Right ventricle myocardium superior (tissue), 1 donor: ENCODE results near the gene GSTA4. TPM values are rescaled to one million over a fixed set of nuclear protein-coding genes. Genes with fewer than 3 reads are reported as not detected.

Source experiments
- ATAC-seq: fragments of 200-7000 bp; cut with Tn5 transposase; one replicate; pipeline ENCODE4 v1.9.1; 2020; ENCODE audit warnings: mild to moderate bottlenecking; ENCODE audit not compliant: poor library complexity
- DNase-seq: peaks from one replicate; pipeline ENCODE4 v3.0.0-alpha.2; 2020
- intact Hi-C: fragments of 100-400 bp; cut with DNase I; formaldehyde crosslinking; loops from one replicate; pipeline ENCODE4 v1.11.2; 2022
- long read RNA-seq: library from polyadenylated mRNA; unstranded; transcript quantifications from one replicate; pipeline ENCODE4 v2.0.0, GENCODE V29; 2021
- total RNA-seq: library from RNA; stranded (reverse); fragmentation: NEBNext Ultra II Directional; extraction: Animal tissue kit (Norgen Biotek cat#: 25700); gene quantifications from one replicate; pipeline ENCODE4 v1.2.1, GENCODE V29; 2021
- donor health status: DM: no; HTN: yes; CAD: no; lungs with severe emphysema.

The GSTA4 gene, protein sequence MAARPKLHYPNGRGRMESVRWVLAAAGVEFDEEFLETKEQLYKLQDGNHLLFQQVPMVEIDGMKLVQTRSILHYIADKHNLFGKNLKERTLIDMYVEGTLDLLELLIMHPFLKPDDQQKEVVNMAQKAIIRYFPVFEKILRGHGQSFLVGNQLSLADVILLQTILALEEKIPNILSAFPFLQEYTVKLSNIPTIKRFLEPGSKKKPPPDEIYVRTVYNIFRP
- 7.0 TPM for total RNA-seq
- long read RNA-seq, transcript GSTA4-203 (7 exons, 1,334 nt) = major isoform, 11 of 18 reads
- long read RNA-seq, partial matches to known transcripts = 4 of 18 reads
- long read RNA-seq, other reads (novel, unspliced or antisense) = 3 of 18 reads

DNA sequence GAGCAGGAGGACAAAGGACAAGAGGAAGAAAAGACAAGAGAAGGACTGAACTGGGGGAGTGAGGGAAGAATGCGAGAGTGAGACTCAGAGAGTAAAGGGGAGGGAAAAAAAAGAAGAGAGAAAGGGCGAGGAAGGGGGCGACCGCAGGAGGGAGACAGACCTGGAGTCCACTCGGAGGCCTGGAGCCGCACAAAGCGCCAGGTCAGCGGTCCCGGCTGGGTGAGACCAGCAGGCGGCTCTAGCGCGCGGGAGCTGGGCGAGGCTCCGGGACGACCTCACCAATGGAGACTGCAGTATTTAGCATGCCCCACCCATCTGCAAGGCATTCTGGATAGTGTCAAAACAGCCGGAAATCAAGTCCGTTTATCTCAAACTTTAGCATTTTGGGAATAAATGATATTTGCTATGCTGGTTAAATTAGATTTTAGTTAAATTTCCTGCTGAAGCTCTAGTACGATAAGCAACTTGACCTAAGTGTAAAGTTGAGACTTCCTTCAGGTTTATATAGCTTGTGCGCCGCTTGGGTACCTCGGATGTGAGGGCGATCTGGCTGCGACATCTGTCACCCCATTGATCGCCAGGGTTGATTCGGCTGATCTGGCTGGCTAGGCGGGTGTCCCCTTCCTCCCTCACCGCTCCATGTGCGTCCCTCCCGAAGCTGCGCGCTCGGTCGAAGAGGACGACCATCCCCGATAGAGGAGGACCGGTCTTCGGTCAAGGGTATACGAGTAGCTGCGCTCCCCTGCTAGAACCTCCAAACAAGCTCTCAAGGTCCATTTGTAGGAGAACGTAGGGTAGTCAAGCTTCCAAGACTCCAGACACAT lies at the start of gene GSTA4:
TSS of gene GSTA4 (minus strand) at position 196 of the 824 bp plus-strand sequence. CDS start 1,041 bp downstream, outside the sequence.
- DNase-seq = peak; percentile 98
- peak; percentile 99 for ATAC-seq
- intact Hi-C loops = loop anchor here (2.0 to 5.0 kb wide), 2 partner anchors 47 to 70 kb away; partner anchors contain the start of gene FBXO9

DNA sequence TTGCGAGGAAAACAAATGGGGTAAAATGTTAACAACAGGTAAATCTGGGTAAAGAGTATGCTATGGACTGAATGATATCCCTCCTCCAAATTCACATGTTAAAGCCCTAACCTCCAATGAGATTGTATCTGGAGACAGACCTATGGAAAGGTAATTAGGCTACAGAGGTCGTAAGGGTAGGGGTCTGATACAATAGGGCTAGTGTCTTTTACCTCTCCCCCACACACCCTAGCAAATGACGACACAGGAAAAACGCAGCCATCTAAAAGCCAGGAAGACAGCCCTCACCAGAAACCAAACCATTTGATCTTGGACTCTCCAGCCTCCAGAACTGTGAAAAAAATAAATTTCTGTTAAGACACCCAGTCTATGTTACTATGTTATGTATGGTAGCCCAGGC lies 49.5 kb upstream of the GSTA4 start:
- intact Hi-C loops = loop anchor here (5.0 kb wide), 1 partner anchor 47 kb away; the partner anchor contains the start of gene GSTA4
- DNase-seq (no peak), ATAC-seq (no peak)

DNA sequence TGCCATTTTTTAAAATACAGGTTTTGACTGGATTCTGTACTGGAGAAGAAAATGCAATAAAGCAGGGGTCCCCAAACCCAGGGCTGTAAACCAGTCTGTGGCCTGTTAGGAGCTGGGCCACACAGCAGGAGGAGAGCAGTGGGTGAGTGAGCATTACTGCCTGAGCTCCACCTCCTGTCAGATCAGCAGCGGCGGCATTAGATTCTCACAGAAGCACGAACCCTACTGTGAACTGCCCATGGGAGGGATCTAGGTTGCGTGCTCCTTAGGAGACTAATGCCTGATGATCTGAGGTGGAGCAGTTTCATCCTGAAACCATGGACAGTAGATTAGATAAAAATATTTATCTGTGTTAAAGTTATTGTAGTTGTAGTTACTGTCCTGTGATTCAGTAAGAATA lies 49.0 kb upstream of the GSTA4 start:
- intact Hi-C loops = loop anchor here (5.0 kb wide), 1 partner anchor 47 kb away; the partner anchor contains the start of gene GSTA4
- peak; percentile 61 for ATAC-seq
- no peak for DNase-seq

DNA sequence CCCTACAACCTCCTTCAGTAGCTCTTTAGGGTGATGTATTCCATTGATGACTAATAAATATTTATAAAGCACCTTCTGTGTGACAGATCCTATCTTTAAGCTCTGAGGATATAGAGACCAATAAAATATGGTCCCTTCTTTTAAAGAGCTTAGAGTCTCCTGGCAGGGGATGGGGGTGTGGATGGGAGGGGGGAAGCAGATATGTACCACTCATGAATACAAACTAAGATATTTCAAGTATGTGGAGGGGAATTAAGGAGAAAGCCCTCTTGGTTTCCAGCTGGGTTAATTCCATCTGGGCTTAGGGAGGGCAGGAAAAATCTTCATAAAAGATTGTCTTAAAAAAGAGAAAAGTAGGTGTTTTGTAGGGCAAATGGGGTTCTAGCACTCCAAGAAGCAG lies 48.5 kb upstream of the GSTA4 start:
- ATAC-seq (peak; percentile 45), DNase-seq (no peak)
- intact Hi-C loops = loop anchor here (5.0 kb wide), 1 partner anchor 46 kb away; the partner anchor contains the start of gene GSTA4

DNA sequence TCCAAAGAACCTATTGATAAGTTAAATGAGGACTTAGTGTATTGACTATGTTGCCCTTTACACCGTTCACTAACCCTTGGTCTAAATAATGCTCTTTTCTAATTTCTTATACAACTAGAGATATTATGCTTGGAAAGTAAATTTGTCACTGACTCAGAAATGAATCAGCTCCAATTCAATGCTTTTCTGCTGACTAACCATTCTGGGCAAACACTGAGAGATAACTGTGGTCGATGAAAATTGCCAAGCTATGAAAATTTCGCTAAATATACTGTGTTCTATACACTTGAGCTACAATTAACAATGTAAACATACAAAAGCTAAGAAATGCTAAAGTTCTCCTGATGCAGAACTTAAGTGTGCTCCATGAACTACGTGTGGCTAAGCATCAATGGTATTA lies 47.0 kb upstream of the GSTA4 start:
- DNase-seq = no peak
- no peak for ATAC-seq
- intact Hi-C loops = loop anchor here (5.0 kb wide), 1 partner anchor 45 kb away; the partner anchor contains the start of gene GSTA4

DNA sequence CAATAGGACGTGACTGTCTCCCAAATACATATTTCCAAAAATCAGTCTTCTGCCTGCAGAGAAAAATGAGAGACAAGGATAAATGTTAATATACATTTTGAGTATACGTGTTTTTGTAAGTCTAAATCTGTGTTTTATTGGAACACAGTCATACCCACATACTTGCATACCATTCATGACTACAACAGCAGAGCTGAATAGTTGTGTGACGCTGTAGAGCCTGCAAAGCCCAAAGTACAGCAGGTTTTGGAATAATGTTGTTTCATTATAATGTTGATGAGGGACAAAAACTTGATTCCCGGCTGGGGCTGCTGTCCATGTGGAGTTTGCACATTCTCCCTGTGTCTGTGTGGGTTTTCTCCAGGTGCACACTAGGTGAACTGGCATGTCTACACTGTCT lies 46.3 kb upstream of the GSTA4 start:
- no peak for ATAC-seq
- intact Hi-C loops = loop anchor here (5.0 kb wide), 1 partner anchor 44 kb away; the partner anchor contains the start of gene GSTA4

DNA sequence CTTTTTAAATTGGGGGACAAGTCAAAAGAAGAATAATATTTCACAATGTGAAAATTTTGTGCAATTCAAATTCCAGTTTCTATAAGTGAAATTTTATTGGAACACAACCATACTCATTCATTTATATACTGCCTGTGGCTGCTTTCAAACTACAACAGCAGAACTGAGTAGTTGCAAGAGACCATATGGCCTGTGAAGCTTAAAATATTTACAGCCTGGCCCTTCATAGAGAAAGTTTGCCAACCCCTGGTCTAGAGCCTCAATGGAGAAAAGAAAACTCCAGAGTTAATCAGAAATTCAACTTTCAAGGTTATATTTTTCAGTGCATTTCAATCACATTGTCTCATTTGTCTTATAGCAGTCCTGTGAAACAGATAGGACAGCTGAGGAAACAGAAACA lies 43.5 kb upstream of the GSTA4 start:
- no peak for DNase-seq
- intact Hi-C loops = no loop called here
- ATAC-seq = no peak

More for the DNA sequence above, 46.3 kb upstream of the GSTA4 start:
- DNase-seq = no peak

DNA sequence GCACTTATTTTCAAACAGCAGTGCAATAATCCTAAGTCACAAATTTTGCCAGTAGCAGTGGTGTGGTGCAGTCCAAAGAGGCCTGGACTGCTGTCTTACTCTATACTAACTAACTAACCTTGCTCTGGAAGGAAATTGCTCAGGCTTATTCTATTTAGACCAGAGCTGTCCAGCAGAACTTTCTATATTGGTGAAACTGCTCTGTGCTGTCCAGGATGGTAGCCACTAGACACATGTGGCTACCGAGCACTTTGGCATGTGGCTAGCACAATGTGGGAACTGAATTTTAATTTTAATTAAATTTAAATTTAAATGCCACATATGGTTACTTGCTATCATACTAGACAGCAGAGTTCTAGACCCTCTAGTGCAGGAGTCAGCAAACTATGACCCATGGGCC lies 43.1 kb upstream of the GSTA4 start:
- no peak for DNase-seq
- intact Hi-C loops = no loop called here
- no peak for ATAC-seq

DNA sequence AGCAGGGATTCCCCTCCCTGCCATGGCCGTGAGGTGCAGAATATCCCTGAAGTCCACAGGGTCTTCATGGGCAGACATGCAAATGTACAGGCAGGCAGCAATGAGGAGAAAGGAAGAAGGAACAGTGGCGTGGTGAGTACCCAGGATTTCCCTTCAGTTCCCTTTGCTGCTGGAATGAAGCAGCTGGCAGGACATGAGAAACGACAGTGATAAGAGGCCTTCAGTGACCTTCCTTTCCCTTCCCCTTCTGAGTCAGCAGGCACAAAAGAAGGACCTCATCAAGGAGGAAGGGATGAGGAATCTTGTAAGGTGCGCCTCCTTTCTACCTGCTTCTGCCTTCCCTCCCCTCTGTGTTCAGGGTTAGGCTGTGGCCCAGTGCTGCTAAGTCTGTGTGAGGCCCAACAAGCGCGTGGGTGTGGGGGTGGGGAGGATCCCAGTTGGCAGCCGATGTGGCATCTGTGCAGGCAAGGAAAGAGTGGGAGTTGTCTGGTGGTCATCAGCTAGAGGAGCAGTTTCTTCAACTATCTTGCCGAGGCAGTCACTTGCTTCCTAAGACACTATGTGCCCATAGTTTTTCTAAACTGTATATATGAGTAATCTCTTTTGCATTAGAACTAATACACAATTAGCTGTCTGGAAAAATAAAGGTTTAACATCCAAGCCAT lies 40.6 kb upstream of the GSTA4 start:
- intact Hi-C loops = no loop called here
- DNase-seq (no peak), ATAC-seq (peak; percentile 67)

DNA sequence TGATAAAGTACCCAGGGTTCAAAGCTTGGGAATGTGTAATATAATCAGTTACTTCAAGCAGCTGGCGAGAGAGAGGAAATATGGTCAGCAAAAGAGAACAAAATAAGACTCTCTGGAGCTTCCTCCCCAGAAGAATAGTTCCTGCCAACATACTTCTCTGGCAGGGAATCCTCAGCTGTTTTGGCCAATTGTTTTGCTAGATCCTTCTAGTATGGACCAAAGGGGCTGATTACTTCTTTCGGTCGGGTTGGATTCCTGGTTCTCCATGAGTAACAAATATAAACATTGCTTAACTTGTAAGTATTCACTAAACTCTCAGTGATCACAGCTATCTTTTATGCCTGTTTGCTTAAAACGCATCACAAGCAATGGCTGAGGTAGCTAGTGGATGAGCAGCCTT lies 38.7 kb upstream of the GSTA4 start:
- ATAC-seq (peak; percentile 62), DNase-seq (no peak)
- intact Hi-C loops = no loop called here

DNA sequence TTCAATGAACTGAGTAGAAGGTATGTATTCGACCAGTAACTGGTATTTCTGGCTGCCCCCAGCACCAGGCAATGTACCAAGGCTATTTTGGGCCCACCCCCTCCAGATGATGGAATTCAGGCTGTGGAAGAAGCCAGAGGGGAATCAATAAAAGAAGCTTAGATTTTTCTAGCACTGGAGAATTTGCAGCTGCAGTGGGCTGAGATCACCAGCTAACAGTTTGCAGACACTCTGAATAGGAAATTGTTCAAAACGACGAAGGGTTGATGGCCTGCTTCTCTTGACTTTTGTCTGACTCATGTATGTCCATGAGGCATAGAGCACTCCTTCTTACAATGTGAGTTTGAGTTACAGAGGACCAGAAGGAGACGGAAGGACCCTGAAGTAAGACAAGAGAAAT lies 37.8 kb upstream of the GSTA4 start:
- ATAC-seq = peak; percentile 44
- no peak for DNase-seq
- intact Hi-C loops = no loop called here

DNA sequence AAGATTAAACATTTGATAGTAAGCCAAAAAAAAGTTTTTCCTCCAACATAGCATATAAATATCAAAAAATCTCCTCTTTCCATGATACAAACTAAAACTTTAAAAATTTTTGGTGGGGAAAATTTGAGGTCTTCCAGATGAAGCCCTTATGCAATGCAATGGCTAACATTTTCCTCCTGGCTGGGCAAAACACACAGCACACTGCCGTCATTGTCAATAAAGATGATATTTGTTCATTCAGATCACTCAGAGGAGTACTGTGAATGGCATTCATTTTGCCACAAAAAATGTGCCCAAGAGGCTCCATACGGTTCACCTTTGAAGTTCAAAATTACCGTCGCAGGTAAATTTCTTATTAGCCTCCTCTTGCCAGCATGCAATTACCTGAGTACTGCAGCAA lies 36.2 kb upstream of the GSTA4 start:
- DNase-seq (no peak), ATAC-seq (no peak)
- intact Hi-C loops = no loop called here

DNA sequence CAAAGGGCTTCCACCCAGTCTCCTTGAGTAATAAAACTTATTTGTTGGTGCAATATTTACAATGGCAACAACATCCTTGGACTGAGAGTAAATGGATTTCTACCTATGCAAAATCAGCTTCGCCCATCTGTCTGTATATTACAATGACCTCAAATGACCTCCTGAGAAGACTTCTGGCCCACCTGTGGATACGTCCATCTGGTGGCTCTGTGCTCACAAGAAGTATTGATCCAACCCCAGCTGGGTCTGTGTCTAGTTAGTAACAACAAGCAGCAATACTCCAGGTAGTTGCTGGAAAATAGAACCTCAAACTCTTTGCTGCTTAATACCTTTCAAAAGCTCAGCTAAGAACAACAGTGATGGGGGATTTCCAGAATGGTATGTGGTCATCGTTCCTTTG lies 34.7 kb upstream of the GSTA4 start:
- intact Hi-C loops = no loop called here
- DNase-seq (no peak), ATAC-seq (no peak)

DNA sequence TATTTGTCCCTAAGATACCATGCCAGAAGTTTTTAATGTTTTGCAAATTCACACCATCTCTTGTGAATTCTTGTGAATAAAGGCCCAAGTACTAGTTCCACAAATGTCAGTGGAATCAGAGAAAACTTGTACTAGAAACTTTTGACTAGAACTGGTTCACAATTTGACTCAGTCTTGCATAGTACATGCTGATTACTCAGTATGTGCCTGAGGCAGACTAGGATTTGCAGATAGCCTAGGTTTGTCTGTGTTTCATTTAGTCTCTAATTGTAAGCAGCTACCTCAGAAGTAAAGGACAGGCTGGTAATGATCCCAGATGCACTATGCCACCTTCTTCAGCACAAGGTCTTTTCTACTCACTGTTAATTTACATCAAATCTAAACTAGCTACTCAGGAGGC lies 34.2 kb upstream of the GSTA4 start:
- no peak for DNase-seq
- no peak for ATAC-seq
- intact Hi-C loops = no loop called here

DNA sequence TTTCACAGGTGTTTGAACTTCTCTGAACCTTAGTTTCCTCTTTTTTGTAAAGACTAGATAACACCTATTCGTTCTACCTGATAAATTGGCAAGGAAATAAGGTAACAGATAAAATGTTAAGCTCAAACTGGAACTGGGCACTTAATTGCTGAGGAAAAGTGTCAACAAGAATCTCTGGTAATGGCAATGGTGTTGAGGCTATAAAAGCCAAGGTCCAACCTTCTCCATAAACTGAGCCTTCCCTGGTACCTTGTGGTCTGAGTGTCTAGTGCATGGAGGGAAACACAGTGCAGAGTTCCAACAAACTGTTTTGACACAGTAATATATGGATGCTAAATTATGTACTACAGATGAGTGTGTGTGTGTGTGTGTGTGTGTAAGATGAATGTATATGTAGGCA lies 33.4 kb upstream of the GSTA4 start:
- DNase-seq = no peak
- ATAC-seq = no peak
- intact Hi-C loops = no loop called here

DNA sequence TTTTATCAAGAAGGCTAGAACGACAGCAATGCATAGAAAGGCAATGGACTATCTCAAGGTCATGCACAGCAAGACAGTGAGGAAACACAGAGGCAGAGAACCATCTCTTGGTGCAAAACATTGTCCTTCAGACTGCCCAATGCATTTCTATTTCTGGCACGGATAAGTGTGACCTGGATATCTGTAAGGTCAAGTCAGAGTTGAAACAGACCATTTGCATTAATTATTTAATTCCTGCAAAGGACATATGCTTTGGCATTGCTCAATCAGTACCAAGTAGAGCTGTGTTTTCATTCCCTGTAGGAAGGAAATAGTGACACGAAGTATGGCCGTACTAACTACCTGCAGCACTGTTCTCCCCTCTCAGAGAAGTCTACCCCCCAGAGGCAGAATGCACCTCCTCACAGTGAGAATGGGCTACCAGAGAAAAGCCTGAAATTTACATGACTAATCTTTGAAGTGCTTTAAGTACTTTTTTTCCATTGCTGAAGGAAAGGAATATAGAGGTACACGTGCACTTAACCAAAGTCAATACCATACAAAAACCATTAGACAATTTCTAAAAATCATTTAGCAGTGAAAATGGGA lies 32.1 kb upstream of the GSTA4 start:
- intact Hi-C loops = no loop called here
- no peak for ATAC-seq
- no peak for DNase-seq

DNA sequence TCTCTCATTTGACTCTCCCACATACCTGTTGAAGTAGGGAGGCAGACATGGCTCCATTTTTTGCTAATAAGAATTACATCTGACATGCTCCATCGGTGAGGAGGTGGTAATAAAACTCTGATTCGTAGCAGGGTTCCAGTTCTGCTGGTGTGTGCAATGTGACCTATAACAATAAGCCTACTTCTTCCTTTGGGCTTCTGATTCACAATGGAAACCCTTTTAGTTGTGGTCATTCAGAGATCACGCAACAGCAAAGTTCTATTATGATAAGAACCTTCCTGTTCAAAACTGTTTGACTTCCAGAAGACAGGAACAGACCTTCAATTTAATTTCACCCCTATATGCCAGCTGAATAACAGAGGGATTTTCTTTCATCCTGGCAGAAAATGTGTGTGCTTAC lies 31.4 kb upstream of the GSTA4 start:
- no peak for DNase-seq
- ATAC-seq = no peak
- intact Hi-C loops = no loop called here

DNA sequence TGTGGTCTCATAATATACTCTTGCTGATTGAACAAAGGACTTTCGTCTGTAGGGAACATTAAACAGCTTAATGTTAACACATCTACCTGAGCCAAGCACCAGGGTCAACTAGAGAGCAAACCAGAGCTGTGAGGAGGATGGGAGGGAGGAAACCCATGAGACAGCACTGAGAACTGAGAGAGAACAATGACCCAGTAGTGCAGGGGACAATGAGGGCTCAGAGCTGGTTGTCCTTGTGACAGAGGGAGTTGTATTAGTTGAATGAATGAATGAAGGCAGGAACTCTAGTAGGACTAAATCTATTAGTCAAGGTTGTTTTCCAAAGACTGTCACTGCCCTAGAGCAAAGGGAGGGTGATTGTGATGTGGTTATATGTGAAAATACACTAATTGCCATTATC lies 28.2 kb upstream of the GSTA4 start:
- DNase-seq = no peak
- intact Hi-C loops = no loop called here
- ATAC-seq = no peak
